ENCODE results near the gene CD209. TPM values are rescaled to one million over a fixed set of nuclear protein-coding genes. Genes with fewer than 3 reads are reported as not detected.

Gene CD209
- total RNA-seq, 1 experiment from 2014 or later: not detected

GRCh38 chr19:7720351-7720750, 27.0 kb downstream of the CD209 start:
- no peaks in the 10 kb centered on the region for H3K36me3 ChIP-seq (ENCODE audit: control insufficient read depth in 1 of 2, insufficient read depth in 2 of 2, low read length in 2 of 2)
- H3K9me2 ChIP-seq (ENCODE audit: insufficient read depth): no peaks in the 10 kb centered on the region
- no peaks in the 10 kb centered on the region for H3K4me1 ChIP-seq (ENCODE audit: control insufficient read depth in 1 of 2, insufficient read depth in 2 of 2, low read length in 2 of 2)
- no peak overlapping the region for H2AFZ ChIP-seq (ENCODE audit: low read depth, low read length, poor library complexity, severe bottlenecking)
- H4K20me1 ChIP-seq (ENCODE audit: insufficient read depth): no peaks in the 10 kb centered on the region
- BruUV-seq (replicated peaks): no TSS peak
- H3K9ac ChIP-seq (ENCODE audit: low read length): no peak overlapping the region
- TF ChIP-seq EZH2phosphoT487 (IDR thresholded peaks at IDR 0.05; ENCODE audit: borderline replicate concordance) (no peak), SP1 (IDR thresholded peaks at IDR 0.05; ENCODE audit: low read depth) (no peak), SRF (IDR thresholded peaks at IDR 0.05; ENCODE audit: low read depth) (no peak), JUND (IDR thresholded peaks at IDR 0.05) (no peak), CBX3 (IDR thresholded peaks at IDR 0.05; ENCODE audit: low read depth) (no peak), POLR2AphosphoS5 (IDR thresholded peaks at IDR 0.05; ENCODE audit: low read depth, low read length) (no peak), TCF7L2 (IDR thresholded peaks at IDR 0.05; ENCODE audit: borderline replicate concordance, extremely low read depth, insufficient read depth, insufficient read length) (no peak), RAD21 (IDR thresholded peaks at IDR 0.05; ENCODE audit: low read depth) (no peak), ELF1 (IDR thresholded peaks at IDR 0.05; ENCODE audit: borderline replicate concordance, low read depth) (no peak), CEBPB (IDR thresholded peaks at IDR 0.05; ENCODE audit: low read depth) (no peak), EGR1 (IDR thresholded peaks at IDR 0.05; ENCODE audit: low read depth) (no peak), ZFX (IDR thresholded peaks at IDR 0.05) (no peak), MAX (IDR thresholded peaks at IDR 0.05) (no peak), ATF3 (IDR thresholded peaks at IDR 0.05) (no peak)
- TF ChIP-seq, protein P1, sequence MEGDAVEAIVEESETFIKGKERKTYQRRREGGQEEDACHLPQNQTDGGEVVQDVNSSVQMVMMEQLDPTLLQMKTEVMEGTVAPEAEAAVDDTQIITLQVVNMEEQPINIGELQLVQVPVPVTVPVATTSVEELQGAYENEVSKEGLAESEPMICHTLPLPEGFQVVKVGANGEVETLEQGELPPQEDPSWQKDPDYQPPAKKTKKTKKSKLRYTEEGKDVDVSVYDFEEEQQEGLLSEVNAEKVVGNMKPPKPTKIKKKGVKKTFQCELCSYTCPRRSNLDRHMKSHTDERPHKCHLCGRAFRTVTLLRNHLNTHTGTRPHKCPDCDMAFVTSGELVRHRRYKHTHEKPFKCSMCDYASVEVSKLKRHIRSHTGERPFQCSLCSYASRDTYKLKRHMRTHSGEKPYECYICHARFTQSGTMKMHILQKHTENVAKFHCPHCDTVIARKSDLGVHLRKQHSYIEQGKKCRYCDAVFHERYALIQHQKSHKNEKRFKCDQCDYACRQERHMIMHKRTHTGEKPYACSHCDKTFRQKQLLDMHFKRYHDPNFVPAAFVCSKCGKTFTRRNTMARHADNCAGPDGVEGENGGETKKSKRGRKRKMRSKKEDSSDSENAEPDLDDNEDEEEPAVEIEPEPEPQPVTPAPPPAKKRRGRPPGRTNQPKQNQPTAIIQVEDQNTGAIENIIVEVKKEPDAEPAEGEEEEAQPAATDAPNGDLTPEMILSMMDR (IDR thresholded peaks at IDR 0.05 in 2 of 3, conservative IDR thresholded peaks at IDR 0.05 in 1 of 3; ENCODE audit: borderline replicate concordance in 1 of 3, insufficient read depth in 1 of 3, low read depth in 2 of 3, low read length in 2 of 3): no peak
- TF ChIP-seq, protein P2, sequence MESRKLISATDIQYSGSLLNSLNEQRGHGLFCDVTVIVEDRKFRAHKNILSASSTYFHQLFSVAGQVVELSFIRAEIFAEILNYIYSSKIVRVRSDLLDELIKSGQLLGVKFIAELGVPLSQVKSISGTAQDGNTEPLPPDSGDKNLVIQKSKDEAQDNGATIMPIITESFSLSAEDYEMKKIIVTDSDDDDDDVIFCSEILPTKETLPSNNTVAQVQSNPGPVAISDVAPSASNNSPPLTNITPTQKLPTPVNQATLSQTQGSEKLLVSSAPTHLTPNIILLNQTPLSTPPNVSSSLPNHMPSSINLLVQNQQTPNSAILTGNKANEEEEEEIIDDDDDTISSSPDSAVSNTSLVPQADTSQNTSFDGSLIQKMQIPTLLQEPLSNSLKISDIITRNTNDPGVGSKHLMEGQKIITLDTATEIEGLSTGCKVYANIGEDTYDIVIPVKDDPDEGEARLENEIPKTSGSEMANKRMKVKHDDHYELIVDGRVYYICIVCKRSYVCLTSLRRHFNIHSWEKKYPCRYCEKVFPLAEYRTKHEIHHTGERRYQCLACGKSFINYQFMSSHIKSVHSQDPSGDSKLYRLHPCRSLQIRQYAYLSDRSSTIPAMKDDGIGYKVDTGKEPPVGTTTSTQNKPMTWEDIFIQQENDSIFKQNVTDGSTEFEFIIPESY (IDR thresholded peaks at IDR 0.05; ENCODE audit: extremely low read depth, insufficient replicate concordance, low read length): no peak
- H3K9me3 ChIP-seq (ENCODE audit: control insufficient read depth in 1 of 2, insufficient read depth in 1 of 2, low read depth in 1 of 2, low read length in 2 of 2): peaks cover 0 to 7% of the 10 kb centered on the region in 2 experiments; a peak in 1 of 4 replicates
- no peaks in the 10 kb centered on the region for H3K27me3 ChIP-seq (ENCODE audit: insufficient read depth, low read length)
- ChIA-PET CTCF (no interaction called here), RAD21 (ENCODE audit: low non-redundant PET in 1 of 2, low total read pairs in 2 of 2, uncharacterized antibody in 2 of 2, unreplicated experiment in 2 of 2) (no interaction called here), POLR2A (no interaction called here)
- H3K4me2 ChIP-seq (ENCODE audit: low read length): no peak overlapping the region
- no peak overlapping the region for H3K4me3 ChIP-seq (replicated peaks in 1 of 2; ENCODE audit: low read depth in 1 of 2, low read length in 2 of 2)
- H3K79me2 ChIP-seq (ENCODE audit: insufficient read depth, low read length): no peaks in the 10 kb centered on the region
- no peak for DNase-seq (ENCODE audit: low read depth, low spot score)
- intact Hi-C loops (cut with micrococcal nuclease): no loop called here
- H3K27ac ChIP-seq (ENCODE audit: low read depth, low read length): no peak overlapping the region
- no peak for ATAC-seq

Measured in HCT116 (cell line).